HG02571 (cell line): ENCODE results near the gene MTA1.

ENCODE experiments used
- ATAC-seq: cut with Tn5 transposase; IDR thresholded peaks from one replicate; pipeline ENCODE4 v1.9.1; 2021; ENCODE audit warnings: mild to moderate bottlenecking, moderate library complexity; ENCODE audit not compliant: unreplicated experiment

The MTA1 gene

GRCh38 chr14:105495101-105495989, 75.7 kb downstream of the MTA1 start:
- no peak for ATAC-seq

- ATAC-seq = no peak
Observed at GRCh38 chr14:105495990-105496830, 76.6 kb downstream of the MTA1 start.

GRCh38 chr14:105496831-105497591, 77.4 kb downstream of the MTA1 start:
- no peak for ATAC-seq

GRCh38 chr14:105497671-105498429, 78.2 kb downstream of the MTA1 start:
- ATAC-seq = no peak

DNA sequence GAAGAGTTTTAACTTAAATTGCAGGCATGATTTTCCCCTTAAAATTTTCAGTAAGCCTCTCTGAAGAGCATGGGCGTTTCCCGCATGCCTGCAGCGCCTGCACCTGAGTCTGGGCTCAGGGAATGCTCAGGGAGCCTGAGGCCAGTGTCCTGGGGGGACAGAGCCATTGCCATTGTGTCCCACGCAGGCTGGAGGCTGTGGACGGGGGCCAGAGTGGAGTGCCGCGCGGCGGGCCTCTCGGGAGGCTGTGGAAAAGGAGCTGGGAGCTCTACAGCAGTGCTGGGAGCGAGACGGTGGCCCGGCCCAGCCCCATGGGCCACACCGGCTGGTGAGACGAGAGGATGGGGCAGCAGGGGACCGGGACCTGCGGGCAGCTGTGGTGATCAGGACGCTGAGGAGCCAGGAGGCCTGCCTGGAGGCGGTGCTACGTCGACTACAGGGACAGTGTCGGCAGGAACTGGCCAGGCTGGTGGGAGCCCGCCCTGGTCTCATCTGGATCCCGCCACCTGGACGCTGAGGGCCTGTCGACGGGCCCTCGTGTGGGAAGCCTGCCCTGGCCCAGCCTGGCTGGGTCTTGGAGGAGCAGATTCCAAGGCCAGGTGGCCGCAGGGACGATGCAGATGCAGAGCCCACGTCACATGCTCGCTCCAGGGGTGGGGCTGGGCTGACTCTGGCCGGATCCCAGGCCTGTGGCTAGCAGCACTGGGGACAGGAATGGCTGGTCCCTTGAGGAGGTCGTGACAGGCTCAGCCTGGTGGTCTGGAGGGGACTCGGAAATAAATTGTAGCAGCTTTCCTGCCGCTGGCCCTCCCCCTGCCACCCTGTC, 79.0 kb downstream of the MTA1 start:
- ATAC-seq = no peak

- ATAC-seq = no peak
Observed at GRCh38 chr14:105499256-105500035, 79.8 kb downstream of the MTA1 start.

GRCh38 chr14:105500036-105500725, 80.6 kb downstream of the MTA1 start:
- ATAC-seq = no peak

GRCh38 chr14:105500726-105501101, 81.1 kb downstream of the MTA1 start:
- ATAC-seq = no peak

DNA sequence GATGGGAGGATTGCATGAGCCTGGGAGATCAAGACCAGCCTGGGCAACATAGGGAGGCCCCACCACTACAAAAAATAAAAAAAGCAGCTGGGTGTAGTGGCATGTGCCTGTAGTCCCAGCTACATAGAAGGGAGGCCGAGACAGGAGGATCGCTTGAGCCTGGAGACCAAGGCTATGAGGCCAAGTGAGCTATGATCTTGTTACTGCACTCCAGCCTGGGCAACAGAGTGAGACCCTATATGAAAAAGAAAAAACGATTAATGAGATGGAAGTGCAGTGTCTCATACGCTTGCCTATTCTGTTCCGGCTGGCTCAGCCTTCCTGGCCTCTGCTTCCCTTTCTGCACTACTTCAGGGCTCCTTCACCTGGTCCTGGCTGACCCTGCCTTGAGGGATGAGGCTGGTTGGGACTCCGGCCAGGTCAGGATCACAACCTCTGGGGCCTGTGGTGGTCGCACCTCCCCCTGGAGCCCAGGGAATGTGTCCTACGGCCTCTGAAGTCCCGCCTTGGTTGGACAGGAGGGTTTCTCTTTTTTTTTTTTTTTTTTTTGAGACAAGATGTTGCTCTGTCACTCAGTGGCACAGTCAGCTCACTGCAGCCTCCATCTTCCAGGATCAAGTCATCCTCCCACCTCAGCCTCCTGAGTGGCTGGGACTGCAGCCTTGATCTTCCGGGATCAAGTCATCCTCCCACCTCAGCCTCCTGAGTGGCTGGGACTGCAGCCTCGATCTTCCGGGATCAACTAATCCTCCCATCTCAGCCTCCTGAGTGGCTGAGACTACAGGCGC, 82.1 kb downstream of the MTA1 start:
- ATAC-seq = no peak

- no peak for ATAC-seq
Observed at GRCh38 chr14:105502446-105503295, 83.0 kb downstream of the MTA1 start.

DNA sequence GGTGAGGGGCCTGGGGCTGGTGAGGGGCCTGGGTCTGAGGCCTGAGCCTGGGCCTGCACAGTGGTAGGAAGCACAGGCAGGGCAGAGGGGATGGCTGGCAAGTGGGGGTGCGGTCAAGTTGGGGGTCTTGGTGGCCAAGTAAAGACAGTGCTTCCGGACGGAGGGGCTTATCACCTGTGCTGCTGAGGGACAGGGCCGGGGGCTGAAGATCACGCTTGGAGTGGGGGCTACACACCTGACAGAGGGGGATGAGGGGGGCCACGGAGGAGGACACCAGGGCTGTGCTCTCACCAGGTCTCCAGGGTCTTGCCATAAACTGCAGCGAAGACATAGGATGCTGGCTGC, 83.6 kb downstream of the MTA1 start:
- ATAC-seq = no peak

GRCh38 chr14:105503935-105504692, 84.5 kb downstream of the MTA1 start:
- no peak for ATAC-seq

GRCh38 chr14:105505101-105505500, 85.5 kb downstream of the MTA1 start:
- no peak for ATAC-seq

GRCh38 chr14:105507247-105507646, 87.6 kb downstream of the MTA1 start:
- ATAC-seq = no peak

DNA sequence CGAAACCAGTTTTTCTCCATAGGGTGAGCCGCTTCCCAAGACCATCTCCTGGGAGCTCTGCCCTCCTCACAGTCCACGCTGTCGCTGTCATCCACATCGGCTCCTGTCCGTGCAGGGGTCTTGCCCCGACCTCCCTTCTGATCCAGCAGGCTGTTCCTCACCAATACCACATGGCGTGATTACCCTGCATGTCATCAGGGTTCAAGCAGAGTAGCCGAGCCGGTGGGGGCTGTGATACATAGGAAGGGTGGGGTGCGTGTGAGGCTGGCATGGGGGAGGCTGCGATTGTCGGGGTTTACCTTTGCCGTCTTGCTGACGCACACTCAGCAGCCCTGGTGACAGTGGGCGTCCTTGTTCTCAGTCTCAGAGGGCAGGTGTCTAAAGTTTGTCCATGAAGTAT, 88.4 kb downstream of the MTA1 start:
- ATAC-seq = no peak

- ATAC-seq = no peak
Observed at GRCh38 chr14:105508601-105509000, 89.0 kb downstream of the MTA1 start.
